GM21619 (cell line): ENCODE measurements around the gene CENPT.
"Not testable (repeated sequence)": the region's sequence is repeated elsewhere in the genome, so short reads cannot be mapped to it uniquely, and the experiment has no call there.

ENCODE experiments used
- ATAC-seq: cut with Tn5 transposase; IDR thresholded peaks from one replicate; pipeline ENCODE4 v1.9.1; 2021; ENCODE audit not compliant: unreplicated experiment

CENPT gene

GRCh38 chr16:67874372-67874771 lies 26.9 kb upstream of the CENPT start:
- no peak for ATAC-seq

- ATAC-seq = peak; percentile 15
These were observed 26.2 kb upstream of the CENPT start for GRCh38 chr16:67873435-67874370.

- peak; percentile 81 for ATAC-seq
These were observed 25.3 kb upstream of the CENPT start, which contains the start of gene EDC4 for GRCh38 chr16:67872631-67873434. Gene EDC4 (plus strand): TSS chr16:67873052. CDS start chr16:67873262, 210 bp downstream.

DNA sequence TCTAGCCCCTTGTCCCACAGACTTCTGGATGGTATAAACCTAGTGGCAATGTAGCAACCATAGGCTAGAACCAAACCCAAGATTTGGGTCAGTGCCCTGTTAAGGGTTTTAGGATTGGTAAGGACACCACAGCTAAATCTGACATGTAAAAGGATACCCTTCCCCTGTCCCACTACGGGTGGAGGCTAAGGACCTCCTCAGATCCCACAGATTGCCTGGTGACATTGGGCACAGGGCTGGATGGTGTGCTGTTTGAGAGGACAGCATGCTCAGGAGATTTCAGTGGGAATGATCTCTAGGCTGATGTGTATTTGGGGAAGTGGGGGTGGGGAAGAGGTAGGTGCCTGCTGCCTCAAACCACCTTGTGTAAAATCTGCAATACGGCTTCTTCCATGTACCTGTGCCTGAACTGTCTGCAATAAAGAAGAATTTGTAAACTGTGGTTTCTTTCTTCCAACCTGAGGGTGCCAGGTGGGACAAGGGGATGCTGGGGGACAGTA lies 24.7 kb upstream of the CENPT start:
- ATAC-seq = no peak

DNA sequence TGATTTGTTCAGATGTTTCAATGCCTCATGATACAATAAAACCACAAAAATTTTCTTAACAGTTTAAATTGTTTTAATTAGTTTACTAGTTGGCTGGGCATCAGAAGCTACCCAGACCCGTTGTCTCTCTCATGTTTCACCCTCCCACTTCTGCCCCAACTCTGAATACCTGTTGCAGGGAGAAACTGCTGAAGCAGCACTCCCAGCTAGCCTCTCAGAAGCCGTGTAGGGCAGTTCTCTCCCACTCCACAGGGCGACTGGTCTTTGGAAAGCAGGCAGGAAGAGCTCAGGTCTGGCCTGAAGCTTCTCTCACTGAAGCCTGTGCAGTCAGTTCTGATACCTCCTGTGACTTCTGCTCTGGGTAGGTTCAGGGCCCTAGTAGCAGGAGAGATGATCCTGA lies 23.8 kb upstream of the CENPT start:
- no peak for ATAC-seq

- ATAC-seq = no peak
These were observed 22.2 kb upstream of the CENPT start for GRCh38 chr16:67869653-67870052.

DNA sequence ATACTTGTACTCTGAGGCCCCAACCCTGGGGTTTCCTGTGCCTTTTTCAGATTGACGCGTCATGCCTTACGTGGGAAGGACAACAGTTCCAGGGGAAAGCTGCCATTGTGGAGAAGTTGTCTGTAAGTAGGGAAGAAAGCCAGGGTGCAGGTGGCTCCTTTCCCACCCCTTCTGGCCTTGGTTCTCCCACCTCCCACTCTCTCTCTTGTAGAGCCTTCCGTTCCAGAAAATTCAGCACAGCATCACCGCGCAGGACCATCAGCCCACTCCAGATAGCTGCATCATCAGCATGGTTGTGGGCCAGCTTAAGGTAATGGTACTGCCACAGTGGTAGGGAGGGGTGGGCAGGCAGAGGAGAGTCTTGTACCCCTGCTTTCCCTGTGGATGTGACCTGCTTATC lies 20.8 kb upstream of the CENPT start:
- ATAC-seq = no peak

DNA sequence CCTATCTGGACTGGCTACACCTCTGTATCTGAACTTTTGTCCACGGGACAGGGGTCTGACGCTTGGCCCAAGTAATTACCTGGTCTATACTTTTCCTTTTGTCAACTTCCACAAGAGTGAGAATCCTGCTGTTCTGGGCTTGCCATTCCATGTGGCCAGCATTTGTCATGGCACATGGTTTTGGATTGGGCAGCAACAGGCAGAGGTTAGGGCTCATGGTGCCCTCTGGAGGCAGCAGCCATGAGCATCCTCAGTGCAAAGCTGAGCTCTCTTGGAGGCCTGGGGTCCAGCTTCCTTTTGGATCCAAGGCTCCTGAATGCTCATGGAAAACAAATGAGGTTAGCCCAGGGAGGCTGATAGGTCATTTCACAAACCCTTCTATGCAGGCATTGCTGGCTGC lies 17.8 kb upstream of the CENPT start:
- no peak for ATAC-seq

DNA sequence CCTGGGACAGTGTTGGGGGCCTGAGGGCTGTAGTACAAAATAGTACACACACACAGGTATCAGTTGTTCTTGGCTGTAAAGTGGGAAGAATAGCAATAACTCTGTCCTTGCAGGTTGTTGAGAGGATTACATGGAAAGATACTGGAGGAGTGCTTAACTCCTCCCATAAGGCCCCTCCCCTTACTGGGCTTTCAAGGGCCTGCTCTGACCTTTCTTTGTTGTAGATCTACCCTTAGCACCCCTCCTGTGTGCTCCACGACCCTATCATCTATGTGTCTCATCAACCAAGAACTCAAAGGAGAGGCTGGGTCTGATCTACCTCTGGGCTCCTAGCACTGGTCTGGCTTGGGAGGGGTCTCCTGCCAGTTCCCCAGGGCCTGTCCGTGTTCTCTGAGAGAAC lies 17.1 kb upstream of the CENPT start:
- no peak for ATAC-seq

DNA sequence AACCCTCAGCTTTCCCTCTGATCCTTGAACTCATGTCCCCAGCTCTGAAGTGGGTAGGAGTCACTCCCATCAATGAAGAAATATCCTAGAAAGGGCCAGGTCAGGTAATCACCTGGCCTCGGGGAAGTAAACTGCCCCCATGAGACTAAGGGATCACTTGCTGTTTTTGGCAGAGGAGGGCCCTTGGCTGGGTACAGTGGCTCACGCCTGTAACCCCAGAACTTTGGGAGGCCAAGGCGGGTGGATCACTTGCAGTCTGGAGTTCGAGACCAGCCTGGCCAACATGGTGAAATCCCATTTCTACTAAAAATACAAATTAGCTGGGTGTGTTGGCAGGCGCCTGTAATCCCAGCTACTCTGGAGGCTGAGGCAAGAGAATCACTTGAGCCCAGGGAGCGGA lies 16.6 kb upstream of the CENPT start:
- not testable (repeated sequence) for ATAC-seq

DNA sequence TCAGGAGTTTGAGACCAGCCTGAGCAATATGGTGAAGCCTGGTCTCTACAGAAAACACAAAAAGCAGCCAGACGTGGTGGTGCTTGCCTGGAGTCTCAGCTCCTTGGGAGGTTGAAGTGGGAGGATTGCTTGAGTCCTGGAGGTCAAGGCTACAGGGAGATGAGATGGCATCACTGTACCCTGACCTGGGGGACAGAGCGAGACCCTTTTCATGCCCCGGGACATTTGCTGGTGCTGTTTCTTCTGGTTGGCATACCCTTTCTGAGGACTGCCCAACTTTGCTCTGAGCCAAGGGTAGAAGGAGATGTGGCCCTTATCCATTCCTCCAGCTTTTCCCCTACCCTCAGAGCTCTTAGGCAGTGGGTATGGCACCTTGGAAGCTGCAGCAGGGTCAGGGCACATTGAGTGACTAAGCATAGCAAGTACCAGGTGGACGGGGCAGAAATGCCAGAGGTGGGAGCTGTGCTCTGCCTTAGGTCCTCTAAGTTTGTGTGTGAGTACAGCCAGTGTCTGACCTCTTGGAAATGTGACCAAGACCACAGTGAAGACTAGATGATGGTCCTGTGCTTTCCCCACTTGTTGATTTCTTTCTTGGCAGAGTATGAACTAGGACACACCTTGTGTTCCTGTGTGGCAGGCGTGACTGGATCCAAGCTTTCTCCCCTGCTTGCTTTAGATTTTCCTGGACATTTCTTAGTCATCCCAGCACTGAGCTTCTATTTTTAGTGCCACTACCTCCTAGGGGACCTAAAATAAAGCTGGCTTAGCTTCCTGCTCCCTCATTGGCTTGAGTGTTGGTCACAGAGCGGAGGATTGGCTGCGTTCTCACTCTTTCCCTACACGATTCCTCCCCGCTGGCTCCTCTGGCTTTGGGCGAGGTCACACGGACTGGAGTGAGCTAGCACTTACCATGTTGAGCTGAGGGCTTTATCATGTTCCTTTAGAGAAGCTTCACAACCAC lies 15.4 kb upstream of the CENPT start:
- ATAC-seq = no peak

DNA sequence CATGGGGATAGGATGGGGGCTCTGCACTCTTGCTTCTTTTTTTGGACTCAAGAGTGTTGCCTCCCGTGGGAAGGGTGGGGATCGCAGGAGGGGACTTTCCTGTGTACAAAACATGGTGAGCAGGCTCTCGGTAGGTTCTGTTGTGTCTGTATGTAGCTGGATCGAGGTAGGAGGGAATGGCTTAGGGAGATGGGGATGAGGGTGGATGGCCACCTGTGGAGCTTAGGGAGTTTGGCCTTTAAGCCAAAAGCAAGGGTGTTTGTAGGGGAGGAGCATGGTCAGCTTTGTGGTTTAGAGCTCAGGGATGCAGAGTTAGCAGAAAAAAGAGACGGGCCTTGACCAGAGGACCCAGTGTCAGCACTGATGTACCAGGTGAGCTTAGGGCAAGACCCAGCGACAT lies 14.4 kb upstream of the CENPT start:
- no peak for ATAC-seq

- ATAC-seq = no peak
These were observed 13.3 kb upstream of the CENPT start for GRCh38 chr16:67860589-67861398.

DNA sequence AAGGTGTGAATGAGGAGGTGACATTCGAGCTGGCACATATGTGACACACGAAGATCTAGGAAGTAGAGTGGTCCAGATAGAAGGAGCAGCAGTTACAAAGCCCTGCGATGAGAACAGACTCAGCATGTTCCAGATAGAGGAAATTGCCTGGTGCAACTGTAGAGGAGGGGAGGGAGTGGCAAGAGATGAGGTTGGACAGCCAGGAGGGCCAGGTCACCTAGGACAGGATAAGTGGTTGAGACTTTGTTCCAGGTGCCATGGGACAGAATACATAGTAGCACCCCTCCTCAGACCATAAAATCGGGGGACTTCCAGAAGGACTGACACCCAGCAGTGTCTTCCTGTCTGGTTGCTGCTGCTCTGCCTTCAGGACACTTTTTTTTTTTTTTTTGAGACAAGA lies 11.0 kb upstream of the CENPT start:
- no peak for ATAC-seq

- ATAC-seq = no peak
These were observed 10.2 kb upstream of the CENPT start for GRCh38 chr16:67857547-67858233.

DNA sequence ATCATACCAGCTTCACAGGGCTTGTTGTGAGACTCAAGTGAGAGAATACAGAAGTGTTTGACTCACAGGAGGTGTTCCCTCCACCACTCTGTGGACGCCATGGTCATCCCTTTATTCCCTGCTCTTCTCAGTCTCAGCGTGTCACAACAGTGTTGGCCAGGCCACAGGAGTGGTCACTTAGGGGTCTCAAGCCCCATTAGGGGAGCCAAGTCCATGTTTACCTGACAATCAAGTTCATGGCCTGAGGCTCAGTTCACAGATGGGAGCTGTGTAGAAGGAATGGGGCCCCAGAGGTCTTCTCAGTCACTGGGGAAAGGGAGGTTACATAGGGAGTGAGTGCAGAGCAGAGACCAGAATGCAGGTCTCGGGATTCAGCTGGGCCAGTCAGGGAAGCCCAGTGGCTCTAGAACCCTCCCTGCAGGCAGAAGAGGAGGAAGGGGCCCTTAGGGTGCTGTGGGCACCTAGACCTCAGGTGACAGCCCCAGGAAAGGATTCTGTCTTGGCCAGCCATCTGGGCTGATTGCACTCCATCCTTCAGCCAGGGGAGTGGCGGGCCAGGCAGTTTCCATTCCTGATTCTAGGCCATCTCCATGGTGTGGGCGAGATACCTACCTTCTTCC lies 9.5 kb upstream of the CENPT start:
- no peak for ATAC-seq

DNA sequence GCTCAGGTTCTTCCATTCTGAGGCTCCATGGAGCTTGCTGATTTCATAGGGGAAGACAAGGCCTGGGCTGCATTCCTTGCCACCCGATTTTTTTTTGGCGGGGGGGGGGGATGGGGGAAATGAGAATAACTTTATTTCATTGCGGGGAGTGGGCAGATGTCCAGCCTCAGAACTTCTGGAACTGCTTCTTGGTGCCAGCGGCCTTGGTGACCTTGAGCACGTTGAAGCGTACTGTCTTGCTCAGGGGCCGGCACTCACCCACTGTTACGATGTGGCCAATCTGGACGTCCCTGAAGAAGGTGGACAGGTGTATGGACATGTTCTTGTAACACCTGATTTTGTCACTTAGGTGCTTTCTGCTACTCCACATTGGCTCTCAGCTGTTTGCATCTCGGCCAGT lies 8.3 kb upstream of the CENPT start:
- ATAC-seq = no peak

DNA sequence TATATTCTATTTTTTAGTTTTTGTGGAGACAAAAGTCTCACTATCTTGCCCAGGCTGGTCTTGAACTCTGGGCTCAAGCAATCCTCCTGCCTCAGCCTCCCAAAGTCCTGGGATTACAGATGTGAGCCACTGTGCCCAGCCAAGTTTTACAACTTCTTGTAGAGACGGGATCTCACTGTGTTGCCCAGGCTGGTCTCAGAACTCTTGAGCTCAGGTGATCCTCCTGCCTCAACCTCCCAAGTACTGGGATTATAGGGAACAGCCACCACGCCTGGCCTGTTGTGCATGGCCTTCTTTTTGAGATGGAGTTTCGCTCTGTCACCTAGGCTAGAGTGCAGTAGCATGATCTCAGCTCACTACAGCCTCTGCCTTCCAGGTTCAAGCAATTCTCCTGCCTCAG lies 6.2 kb upstream of the CENPT start:
- no peak for ATAC-seq

GRCh38 chr16:67848118-67848517 lies 625 bp upstream of the CENPT start:
- ATAC-seq = no peak
